Small intestine (tissue), 7 donors: ENCODE data around the gene DPM1. TPM values are rescaled to one million over a fixed set of nuclear protein-coding genes. Genes with fewer than 3 reads are reported as not detected.

Source experiments
- DNase-seq, 2 donors: peaks; one replicate each; pipeline versions ENCODE4 v3.0.0 to v3.0.0-alpha.2; 2013
- FAIRE-seq: peaks from 2 replicates; lab custom pipeline; 2012; peaks lifted over from hg19 to GRCh38; lab: Jason Lieb, UNC
- H3K27ac ChIP-seq, 3 donors: one replicate each; pipeline ENCODE4 v1.5.1; 2013; ENCODE audit warnings: low read length in 2 of 3, mild to moderate bottlenecking in 2 of 3, control low read depth in 1 of 3, inconsistent platforms in 1 of 3, low read depth in 1 of 3, moderate library complexity in 1 of 3
- H3K27me3 ChIP-seq, 3 donors: one replicate each; pipeline ENCODE4 v1.6.1; 2013; ENCODE audit warnings: low read length in 3 of 3, inconsistent platforms in 1 of 3; ENCODE audit not compliant: control insufficient read depth in 3 of 3, insufficient read depth in 3 of 3
- H3K36me3 ChIP-seq, 3 donors: one replicate each; pipeline ENCODE4 v1.6.1; 2013; ENCODE audit warnings: low read length in 3 of 3, inconsistent platforms in 1 of 3, low read depth in 1 of 3, mild to moderate bottlenecking in 1 of 3, moderate library complexity in 1 of 3; ENCODE audit not compliant: control insufficient read depth in 3 of 3, insufficient read depth in 2 of 3
- H3K4me1 ChIP-seq, 3 donors: one replicate each; pipeline ENCODE4 v1.6.1; 2013; ENCODE audit warnings: low read length in 2 of 3, inconsistent platforms in 1 of 3, low read depth in 1 of 3, mild to moderate bottlenecking in 1 of 3, moderate library complexity in 1 of 3; ENCODE audit not compliant: control insufficient read depth in 3 of 3, insufficient read depth in 2 of 3
- H3K4me3 ChIP-seq, 3 donors: one replicate each; pipeline ENCODE4 v1.5.1; 2013; ENCODE audit warnings: low read length in 3 of 3, control low read depth in 1 of 3, inconsistent platforms in 1 of 3, low read depth in 1 of 3, mild to moderate bottlenecking in 1 of 3, moderate library complexity in 1 of 3
- H3K9me3 ChIP-seq, 2 donors: one replicate each; pipeline ENCODE4 v1.6.1; 2013; ENCODE audit warnings: low read depth in 1 of 2, low read length in 1 of 2; ENCODE audit not compliant: control insufficient read depth in 2 of 2, insufficient read depth in 1 of 2
- WGBS, 3 donors: extraction: QIAGEN DNeasy Blood & Tissue Kit; methylation state at CpG; one replicate each; pipeline ENCODE4 v1.1.7; 2013; 5-methylcytosine and 5-hydroxymethylcytosine counted together
- polyA plus RNA-seq, 4 donors: library from polyadenylated mRNA; stranded (reverse) in 3 of 4; unstranded in 1 of 4; fragments of 200-250 nt in 3 of 4; fragments of 120-200 nt in 1 of 4; gene quantifications; one replicate each; pipeline versions ENCODE4 v1.2.1 to v1.2.3, GENCODE V29; 2013
- donor health status: healthy with polysubstance abuse.
- donor health status: control.
- donor health status: control.
- donor health status: Bipolar disorder and iron deficiency.
- donor health status: healthy.

Gene DPM1
- polyA plus RNA-seq, 4 donors = 43.6 to 66.2 (median 51.0) TPM

- Histone ChIP-seq H3K4me1 (peaks cover 0 to 12% (median 0%) of the 10 kb centered on the region in 3 donors), H3K4me3 (no peak overlapping the region), H3K36me3 (peaks cover 0 to 18% (median 0%) of the 10 kb centered on the region in 3 donors), H3K9me3 (no peaks in the 10 kb centered on the region), H3K27me3 (peaks cover 0 to 17% (median 2%) of the 10 kb centered on the region in 3 donors), H3K27ac (no peak overlapping the region)
- DNase-seq = no peak
- FAIRE-seq = no peak
- 85 to 91% (median 89%) methylated on average over 4 of the region's 4 CpGs for WGBS, 3 donors
Measured at GRCh38 chr20:50999355-50999754, 41.0 kb upstream of the DPM1 start.

GRCh38 chr20:50996901-50997865, 38.9 kb upstream of the DPM1 start:
- peaks cover 0 to 5% of the 10 kb centered on the region in 2 donors for H3K9me3 ChIP-seq
- FAIRE-seq = no peak
- H3K4me1 ChIP-seq = peaks cover 0 to 18% (median 0%) of the 10 kb centered on the region in 3 donors
- 22 to 44% (median 33%) methylated on average over 10 of the region's 10 CpGs for WGBS, 3 donors
- H3K36me3 ChIP-seq = peaks cover 0 to 3% (median 0%) of the 10 kb centered on the region in 3 donors
- peak in 1 of 2 donors; percentile 51 for DNase-seq
- peak overlapping the region in 1 of 3 donors; percentile 35 for H3K27ac ChIP-seq
- H3K4me3 ChIP-seq = no peak overlapping the region
- H3K27me3 ChIP-seq = peaks cover 0 to 13% (median 0%) of the 10 kb centered on the region in 3 donors

- WGBS, 3 donors = 76 to 88% (median 80%) methylated on average over 5 of the region's 5 CpGs
- Histone ChIP-seq H3K36me3 (no peaks in the 10 kb centered on the region), H3K27me3 (peaks cover 0 to 13% (median 2%) of the 10 kb centered on the region in 3 donors), H3K27ac (no peak overlapping the region), H3K9me3 (peaks cover 0 to 5% of the 10 kb centered on the region in 2 donors), H3K4me3 (no peak overlapping the region), H3K4me1 (peaks cover 0 to 20% (median 0%) of the 10 kb centered on the region in 3 donors)
- DNase-seq (no peak), FAIRE-seq (no peak)
Measured at GRCh38 chr20:50995506-50995905, 37.2 kb upstream of the DPM1 start.

- peaks cover 0 to 5% of the 10 kb centered on the region in 2 donors for H3K9me3 ChIP-seq
- H3K36me3 ChIP-seq = no peaks in the 10 kb centered on the region
- DNase-seq = no peak
- H3K4me3 ChIP-seq = no peak overlapping the region
- FAIRE-seq = no peak
- no peak overlapping the region for H3K27ac ChIP-seq
- 72 to 83% (median 82%) methylated on average over 9 of the region's 9 CpGs for WGBS, 3 donors
- peaks cover 0 to 16% (median 2%) of the 10 kb centered on the region in 3 donors for H3K27me3 ChIP-seq
- peaks cover 0 to 20% (median 0%) of the 10 kb centered on the region in 3 donors for H3K4me1 ChIP-seq
Measured at GRCh38 chr20:50993876-50994275, 35.5 kb upstream of the DPM1 start.

- peaks cover 0 to 20% (median 0%) of the 10 kb centered on the region in 3 donors for H3K4me1 ChIP-seq
- WGBS, 3 donors = 23 to 31% (median 24%) methylated on average over 13 of the region's 13 CpGs
- FAIRE-seq (no peak), DNase-seq (peak; percentile 92 to 93)
- H3K4me3 ChIP-seq = no peak overlapping the region
- peaks cover 0 to 16% (median 2%) of the 10 kb centered on the region in 3 donors for H3K27me3 ChIP-seq
- no peak overlapping the region for H3K27ac ChIP-seq
- peaks cover 0 to 5% of the 10 kb centered on the region in 2 donors for H3K9me3 ChIP-seq
- H3K36me3 ChIP-seq = no peaks in the 10 kb centered on the region
Measured at GRCh38 chr20:50992733-50993457, 34.6 kb upstream of the DPM1 start.

GRCh38 chr20:50992336-50992732, 34.0 kb upstream of the DPM1 start:
- WGBS, 3 donors = 54 to 60% (median 54%) methylated on average over 4 of the region's 4 CpGs
- DNase-seq (no peak), FAIRE-seq (no peak)
- Histone ChIP-seq H3K4me3 (no peak overlapping the region), H3K4me1 (peaks cover 0 to 16% (median 0%) of the 10 kb centered on the region in 3 donors), H3K27ac (no peak overlapping the region), H3K9me3 (peaks cover 0 to 5% of the 10 kb centered on the region in 2 donors), H3K36me3 (no peaks in the 10 kb centered on the region), H3K27me3 (peaks cover 0 to 14% (median 2%) of the 10 kb centered on the region in 3 donors)

GRCh38 chr20:50991076-50991475, 32.7 kb upstream of the DPM1 start:
- no peaks in the 10 kb centered on the region for H3K36me3 ChIP-seq
- peaks cover 0 to 5% of the 10 kb centered on the region in 2 donors for H3K9me3 ChIP-seq
- 85 to 92% (median 86%) methylated on average over 3 of the region's 3 CpGs for WGBS, 3 donors
- H3K27ac ChIP-seq = no peak overlapping the region
- FAIRE-seq = no peak
- no peak overlapping the region for H3K4me3 ChIP-seq
- H3K27me3 ChIP-seq = peaks cover 0 to 7% (median 2%) of the 10 kb centered on the region in 3 donors
- peaks cover 0 to 8% (median 0%) of the 10 kb centered on the region in 3 donors for H3K4me1 ChIP-seq
- no peak for DNase-seq
